Measurements from ENCODE around the gene CD34.

CD34 gene

DNA sequence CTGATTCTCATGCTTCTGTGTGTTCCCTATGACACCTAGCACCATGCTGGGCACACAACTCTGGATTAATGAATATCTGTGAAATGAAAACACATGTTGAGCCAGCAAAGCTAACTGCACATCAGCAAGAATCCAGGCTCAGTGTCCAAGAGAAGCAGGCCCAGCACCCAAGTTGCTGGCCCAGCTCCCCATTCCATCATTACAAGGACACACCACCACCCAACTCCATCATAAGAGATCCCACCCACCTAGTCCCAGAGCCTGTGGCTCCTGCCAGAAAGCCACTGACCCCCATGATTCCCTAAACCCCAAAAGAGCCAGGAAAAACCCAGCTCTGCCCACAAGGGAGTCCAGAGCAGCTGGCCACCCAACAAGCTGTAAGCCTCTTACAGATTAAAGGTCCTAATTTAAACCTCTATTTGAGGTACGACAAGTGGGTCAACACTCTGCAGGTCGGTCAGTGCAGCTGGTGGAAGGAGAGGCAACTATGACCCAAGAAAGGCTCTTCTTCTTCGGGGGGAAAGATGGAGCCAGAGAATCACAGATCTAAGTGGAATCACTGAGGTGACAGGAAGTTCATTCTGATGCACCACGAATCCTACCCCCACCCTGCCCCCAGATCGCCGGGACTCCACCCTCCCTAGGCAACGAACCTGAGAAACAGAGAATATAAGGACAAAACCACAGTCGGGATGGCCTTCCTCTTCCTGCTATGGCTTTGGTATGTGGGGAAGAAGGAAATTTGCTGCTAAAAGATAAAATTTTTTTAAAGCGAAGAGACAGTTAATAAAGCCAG, 58.2 kb downstream of the CD34 start:
- DNase-seq: no peak

- DNase-seq: no peak
Measured at GRCh38 chr1:207851696-207852095, 59.2 kb downstream of the CD34 start.

- DNase-seq: no peak
Measured at GRCh38 chr1:207850621-207851407, 60.1 kb downstream of the CD34 start.

DNA sequence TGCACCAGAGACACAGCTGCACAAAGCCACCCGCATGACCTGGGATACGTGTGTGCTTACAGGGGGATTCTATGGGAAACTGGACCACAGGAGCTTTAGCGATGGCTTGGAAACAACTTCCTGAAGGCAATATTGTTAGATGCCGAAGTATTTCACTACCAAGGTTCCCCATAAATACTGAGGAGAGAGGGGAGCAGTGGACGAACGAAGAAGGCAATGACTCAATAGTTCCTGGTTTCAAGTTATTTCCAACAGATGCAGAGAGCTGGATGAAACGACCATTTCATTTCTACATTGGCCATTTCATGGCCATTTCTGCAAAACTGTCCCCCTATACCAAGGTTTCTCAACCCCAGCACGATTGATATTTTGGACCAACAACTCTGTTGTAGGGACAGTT, 61.3 kb downstream of the CD34 start:
- DNase-seq: no peak

DNA sequence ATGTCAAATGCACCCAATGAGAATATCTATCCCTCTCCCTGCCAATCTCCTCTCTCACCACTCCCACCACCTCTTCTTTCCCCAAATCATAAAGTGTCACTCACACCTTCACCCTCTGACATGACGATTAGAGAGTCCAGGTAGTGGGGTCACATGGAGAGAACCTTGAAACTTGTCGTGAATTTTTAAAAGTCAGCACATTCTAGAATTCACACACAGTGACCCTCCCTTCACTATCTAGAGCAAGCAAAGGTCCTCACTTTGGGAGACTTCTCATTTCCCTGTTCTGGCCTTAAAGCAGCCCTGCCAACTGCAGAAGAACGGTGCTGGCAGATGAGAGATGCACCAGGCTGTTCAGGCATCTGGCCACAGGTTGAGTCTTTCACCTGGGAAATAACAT, 61.9 kb downstream of the CD34 start:
- no peak for DNase-seq

DNA sequence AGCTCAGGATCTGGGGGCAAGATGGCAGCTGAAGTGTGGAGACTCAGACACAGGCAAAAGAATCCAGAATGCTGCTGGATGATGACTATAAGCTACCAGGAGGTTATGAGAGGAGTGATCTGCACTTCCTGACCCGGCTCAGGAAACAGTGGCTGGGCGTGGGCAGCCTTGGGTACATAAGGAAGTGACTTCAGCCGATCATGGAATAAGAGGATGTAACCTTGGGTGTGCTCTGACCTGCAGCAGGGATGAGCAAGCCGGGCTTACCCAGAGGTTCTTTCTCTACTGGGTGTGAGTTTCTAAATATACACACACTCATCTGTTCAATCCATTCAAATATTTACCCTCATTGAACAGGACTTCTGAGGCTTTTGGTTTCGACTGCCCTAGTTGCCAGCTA, 62.7 kb downstream of the CD34 start:
- peak in 1 of 2 experiments; percentile 33 for DNase-seq

- no peak for DNase-seq
Measured at GRCh38 chr1:207847116-207847515, 63.8 kb downstream of the CD34 start.

- DNase-seq: no peak
Measured at GRCh38 chr1:207845109-207845508, 65.8 kb downstream of the CD34 start.

GRCh38 chr1:207844371-207844770, 66.6 kb downstream of the CD34 start:
- no peak for DNase-seq

DNA sequence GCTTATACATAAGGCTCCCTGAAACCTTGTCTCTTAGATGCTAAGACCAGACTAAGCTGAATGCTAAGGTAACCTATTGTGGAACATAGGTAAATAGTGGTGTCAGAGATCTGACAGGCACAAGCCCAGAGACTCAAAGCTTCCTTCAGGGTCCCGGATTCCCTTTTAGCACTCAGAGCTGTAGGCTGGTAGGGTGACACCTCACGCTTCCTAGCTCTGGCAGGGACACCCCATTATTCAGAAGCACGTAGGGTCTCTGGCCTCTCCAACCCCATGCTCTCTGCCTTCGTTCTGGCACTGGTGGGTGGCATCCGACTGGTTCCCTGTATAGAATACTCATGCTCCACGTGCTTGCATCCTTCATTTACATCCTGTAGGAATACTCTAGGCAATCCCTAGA, 68.4 kb downstream of the CD34 start:
- no peak for DNase-seq

GRCh38 chr1:207841901-207842300, 69.0 kb downstream of the CD34 start:
- no peak for DNase-seq

DNA sequence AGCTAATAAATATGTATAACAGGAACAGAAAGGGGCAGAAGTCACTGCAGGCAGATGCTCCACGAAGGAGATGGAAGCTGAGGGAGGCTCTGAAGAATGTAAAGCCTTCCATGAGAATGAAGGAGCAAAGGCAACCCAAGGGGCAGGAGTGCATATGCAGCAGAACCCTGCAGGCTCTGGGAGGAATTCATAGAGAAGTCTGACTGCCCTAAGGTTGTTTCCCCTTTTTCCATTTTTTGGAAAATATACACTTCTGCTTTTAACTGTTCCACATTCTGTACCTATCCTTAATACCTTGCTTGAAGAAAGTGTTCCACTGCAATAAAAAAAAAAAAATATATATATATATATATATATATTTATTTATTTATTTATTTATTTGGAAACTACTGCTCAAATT, 69.6 kb downstream of the CD34 start:
- DNase-seq: no peak

- no peak for DNase-seq
Measured at GRCh38 chr1:207840380-207840779, 70.5 kb downstream of the CD34 start.

DNA sequence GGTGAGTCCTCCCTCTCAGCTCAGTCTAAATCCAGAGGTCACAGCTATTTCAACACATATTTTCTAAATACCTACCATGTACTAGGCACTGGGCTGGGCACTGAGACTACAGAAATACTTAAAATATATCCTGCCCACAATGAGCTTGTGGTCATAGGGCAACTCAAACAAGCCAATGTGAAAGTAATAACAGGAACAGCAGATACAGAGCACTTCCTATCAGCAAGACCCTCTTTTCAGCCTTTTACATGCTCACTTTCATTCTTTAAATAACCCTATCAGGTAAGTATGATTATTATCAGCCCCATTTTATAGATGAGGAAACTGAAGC, 71.9 kb downstream of the CD34 start:
- DNase-seq: no peak

DNA sequence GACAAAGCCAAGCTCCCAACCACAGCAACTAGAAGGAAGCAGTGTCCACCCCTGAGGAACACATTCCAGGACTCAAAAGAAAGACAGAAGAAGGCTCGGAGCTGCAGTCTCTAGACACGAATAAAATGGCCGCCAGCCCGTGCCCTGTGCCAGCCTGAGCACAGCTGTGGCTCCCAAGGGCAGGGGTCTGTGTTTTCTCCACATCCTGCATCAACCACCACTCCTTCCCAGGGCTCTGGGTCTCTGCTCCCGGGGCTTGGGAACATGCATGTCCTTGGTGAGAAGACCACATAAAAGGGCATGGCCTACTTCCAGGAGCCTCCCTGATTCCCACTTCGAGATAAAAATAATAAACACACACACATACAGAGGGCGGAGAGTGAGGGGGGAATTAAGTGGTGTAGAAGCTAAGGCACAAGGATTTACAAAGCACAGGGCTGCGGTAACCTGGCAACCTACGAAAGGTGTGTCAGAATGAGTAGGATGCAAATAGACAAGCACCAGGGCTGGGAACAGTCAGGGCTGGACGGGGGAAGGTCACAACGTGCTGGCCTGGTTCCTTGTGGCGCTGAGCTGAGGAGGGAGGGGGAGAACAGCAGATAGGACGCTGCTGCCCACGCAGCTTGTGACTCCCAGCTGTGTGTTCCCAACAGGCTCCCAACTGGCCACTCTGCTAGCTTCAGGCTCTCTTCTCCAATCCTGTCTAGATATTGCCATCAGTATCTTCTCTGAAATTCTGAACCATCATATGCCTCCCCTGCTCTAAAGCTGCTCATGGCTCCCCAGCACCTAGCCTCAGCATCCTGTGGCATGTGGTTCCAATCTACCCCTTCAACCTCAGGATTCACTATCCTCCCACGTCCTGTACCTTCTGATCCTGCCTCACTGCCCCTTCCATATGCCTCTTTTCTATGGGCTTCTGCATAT, 72.5 kb downstream of the CD34 start:
- DNase-seq: no peak

DNA sequence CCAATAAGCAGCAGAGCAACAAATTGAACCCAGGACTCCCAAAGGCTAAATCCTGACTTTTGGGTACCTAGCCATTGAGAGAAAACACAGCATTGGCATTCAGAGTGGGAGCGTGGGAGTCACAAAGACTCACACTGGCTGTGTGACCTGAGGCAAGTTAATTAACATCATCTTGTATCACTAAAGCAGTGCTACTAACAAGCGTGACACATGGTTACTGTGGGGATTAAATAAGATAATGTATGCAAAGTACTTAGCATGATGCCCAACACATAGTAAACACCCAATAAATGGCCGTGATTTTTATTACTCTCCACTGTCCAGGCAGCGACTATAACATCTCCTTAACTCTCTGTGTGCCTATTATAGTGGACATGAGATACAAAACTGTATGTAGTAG, 73.3 kb downstream of the CD34 start:
- no peak for DNase-seq

- no peak for DNase-seq
Measured at GRCh38 chr1:207836591-207837347, 74.2 kb downstream of the CD34 start.

GRCh38 chr1:207835958-207836357, 75.0 kb downstream of the CD34 start:
- DNase-seq: no peak

DNA sequence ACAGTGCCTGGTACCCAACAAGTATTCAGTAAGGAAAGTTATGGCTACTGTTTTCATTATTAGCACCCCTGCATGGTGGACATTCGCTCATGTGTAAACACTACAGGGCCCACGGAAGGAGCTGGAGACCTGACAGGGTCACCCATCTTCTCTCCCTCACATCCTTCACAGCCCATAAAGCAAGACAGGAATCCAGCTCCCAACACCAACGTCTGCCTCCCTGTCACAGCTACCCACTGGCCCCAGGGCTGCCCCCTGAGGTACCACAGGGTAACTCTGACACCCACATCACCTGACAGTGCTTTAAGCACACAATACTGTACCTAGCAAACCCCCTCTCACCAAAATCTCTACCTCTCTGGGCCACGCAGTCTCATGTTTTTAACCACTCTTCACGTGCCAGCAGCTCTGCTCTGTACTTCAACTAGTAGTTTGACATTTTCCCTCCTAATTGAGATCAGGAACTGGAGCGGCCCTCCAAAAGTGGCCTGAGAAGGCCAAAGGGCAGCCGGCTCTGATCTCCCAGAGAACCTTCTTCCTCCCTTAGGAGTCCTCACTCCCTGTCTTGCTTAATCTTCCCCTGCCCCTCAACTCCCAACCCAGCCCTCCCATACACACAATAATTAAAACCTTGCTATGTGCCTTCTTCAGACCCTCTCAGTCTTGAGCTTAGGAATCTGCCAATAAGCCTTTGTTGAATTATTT, 76.8 kb downstream of the CD34 start:
- DNase-seq: no peak

- DNase-seq: no peak
Measured at GRCh38 chr1:207833381-207833780, 77.5 kb downstream of the CD34 start.

DNA sequence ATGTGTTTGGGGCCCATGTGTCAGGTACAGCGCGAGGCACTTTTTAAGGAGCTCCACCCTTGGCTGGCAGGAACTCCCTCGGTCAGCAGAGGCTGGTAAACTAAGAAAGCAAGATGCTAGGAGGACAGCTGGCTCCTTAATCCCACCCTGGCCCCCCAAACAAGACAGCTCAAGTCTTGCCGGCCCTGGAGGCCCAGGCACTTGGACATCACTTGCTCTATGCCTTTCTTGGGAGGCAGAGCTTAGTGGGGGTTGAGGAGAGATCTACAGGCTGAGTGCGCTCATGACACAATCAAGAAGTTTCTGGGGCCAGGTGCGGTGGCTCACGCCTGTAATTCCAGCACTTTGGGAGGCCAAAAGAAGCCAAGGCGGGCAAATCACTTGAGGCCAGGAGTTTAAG, 78.1 kb downstream of the CD34 start:
- DNase-seq: no peak
